Frontal cortex (tissue), 4 donors: ENCODE results near the gene EEF2K. TPM values are rescaled to one million over a fixed set of nuclear protein-coding genes. Genes with fewer than 3 reads are reported as not detected.
"Not testable (repeated sequence)": the region's sequence is repeated elsewhere in the genome, so short reads cannot be mapped to it uniquely, and the experiment has no call there.

Source experiments
- DNase-seq, 2 donors: peaks; one replicate each; pipeline ENCODE4 v3.0.0; 2012; ENCODE audit warnings: low spot score in 2 of 2
- FAIRE-seq: peaks from 2 replicates; lab custom pipeline; 2012; peaks lifted over from hg19 to GRCh38; lab: Jason Lieb, UNC
- total RNA-seq: library from RNA; depleted of rRNA; stranded (reverse); fragments of >200 nt; gene quantifications from one replicate; pipeline ENCODE4 v1.2.3, GENCODE V29; 2014
- donor health status: control.
- donor health status: control.
- donor health status: control.

EEF2K gene
- 9.8 TPM for total RNA-seq

DNA sequence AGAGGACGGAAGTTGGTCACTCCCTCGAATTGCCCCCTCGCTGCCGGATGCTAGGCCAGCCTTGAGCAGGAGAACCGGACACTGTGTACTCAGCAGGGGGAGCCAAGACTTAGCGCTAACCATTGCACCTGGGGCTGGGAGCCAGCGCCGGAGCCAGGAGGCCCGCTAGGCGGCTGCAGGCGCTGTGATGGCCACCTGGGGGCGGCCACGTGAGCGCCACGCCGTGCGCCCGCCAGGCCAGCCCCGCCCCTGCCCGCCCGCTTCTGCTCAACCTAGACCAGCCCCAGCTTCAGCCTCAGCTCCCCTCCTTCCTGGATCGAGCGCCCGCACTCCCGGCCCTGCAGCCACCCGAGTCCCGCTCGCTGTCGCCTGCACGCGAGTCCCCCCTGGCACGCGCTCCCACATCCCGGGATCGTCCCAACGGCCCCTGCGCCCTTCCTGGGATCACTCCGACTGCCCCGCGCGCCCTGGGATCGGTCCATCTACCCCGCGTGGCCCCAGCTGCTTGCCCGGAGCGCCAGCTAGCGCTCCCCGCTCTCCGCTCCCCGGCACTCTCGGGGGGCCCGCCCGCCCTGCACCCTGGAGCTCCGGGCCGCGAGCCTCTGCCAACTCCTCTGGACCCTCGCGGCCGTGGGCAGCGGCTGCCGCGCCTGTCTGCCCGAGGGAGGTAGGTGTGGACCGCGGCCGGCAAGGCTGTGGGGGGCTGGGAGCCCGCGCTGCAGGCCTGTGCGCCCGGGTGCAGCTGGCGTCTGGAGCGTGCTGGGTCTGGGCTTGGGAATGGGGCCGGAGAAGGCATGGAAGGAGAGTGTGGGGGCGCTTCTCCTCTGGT, at the start of gene EEF2K:
TSS of gene EEF2K (plus strand) at position 266 of the 829 bp plus-strand sequence. CDS start 19,452 bp downstream, outside the sequence.
- DNase-seq (peak; percentile 86 to 90), FAIRE-seq (no peak)

DNA sequence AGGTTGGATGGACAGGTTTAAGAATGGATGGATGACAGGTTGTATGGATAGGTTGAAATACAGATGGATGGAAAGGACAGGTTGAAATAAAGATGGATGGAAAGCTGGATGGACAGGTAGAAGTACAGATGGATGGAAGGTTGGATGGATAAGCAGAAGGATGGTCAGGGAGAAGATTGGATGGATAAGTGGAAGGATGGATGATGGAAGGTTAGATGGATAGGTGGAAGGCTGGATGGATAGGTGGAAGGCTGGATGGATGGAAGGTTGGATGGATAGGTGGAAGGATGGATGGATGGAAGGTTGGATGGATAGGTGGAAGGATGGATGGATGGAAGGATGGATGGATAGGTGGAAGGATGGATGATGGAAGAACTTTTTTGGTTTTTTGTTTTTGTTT, 44.7 kb upstream of the EEF2K start:
- no peak for FAIRE-seq
- no peak for DNase-seq

DNA sequence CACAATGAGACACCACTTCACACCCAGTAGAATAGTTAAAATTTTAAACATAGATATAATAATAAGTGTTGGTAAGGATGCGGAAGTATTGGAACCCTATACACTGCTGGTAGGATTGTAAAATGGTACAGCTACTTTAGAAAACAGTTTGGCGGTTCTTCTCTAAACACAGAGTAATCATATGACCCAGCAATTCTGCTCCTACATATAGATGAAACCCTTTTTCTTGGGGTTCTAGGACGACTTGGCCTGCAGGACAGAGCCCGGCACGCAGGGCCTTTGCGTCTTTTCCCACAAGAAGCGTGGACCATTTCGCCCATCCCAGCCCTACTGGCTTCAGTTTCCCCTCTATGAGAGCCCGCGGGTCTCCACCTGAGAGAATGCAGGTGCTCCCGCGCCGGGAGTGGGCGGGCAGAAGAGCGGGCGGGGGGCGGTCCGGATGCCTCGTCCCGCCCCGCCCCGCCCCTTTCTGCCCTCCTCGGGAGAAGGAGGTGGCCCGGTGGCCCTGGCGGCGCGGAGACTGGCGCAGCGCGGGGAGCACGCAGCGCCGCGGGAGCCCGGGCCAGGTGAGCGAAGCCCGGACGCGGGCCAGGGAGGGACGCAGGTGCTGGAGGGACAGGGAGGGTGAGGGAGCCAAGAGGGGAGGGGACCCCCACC, 44.0 kb upstream of the EEF2K start, which contains the start of gene SDR42E2:
TSS of gene SDR42E2 (plus strand) at position 508 of the 657 bp plus-strand sequence. CDS start 3,077 bp downstream, outside the sequence.
- DNase-seq (no peak), FAIRE-seq (no peak)

GRCh38 chr16:22162656-22163009, 43.4 kb upstream of the EEF2K start:
- DNase-seq = no peak
- no peak for FAIRE-seq

DNA sequence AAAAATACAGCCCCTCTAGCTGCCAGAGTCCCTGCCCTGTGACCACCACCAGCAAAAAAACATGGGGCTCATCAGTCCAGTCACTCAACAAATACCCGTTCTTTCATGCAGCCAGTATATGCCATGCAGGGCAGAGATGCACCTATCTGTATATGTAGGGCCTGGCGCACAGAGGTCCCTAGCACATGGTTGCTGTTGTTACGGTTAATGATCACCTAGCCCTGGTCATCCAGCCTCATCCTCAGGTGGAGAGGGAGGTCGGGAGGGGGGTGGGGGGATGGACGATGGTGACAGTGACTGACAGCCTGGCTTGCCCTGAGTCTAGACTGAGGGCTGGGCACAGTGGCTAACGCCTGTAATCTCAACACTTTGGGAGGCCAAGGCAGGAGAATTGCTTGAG, 42.3 kb upstream of the EEF2K start:
- FAIRE-seq = no peak
- DNase-seq = no peak

DNA sequence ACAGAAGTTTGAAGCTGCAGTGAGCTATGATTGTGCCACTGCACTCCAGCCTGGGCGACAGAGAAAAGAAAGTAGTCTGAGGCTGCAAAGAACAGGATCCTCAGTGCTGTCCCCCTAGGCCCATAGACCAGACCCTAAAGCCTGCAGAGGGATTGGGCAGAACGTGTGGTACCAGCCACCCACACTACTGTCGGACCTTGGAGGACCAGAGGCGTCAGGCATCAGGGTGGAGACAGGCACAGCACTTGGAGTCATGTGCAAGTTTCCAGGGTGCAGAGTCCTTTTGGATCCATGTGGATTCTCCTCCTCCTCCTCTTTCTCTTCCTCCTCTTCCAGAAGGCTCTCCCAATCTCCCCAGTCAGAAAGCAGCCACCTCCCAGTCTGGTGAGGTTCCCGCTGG, 41.6 kb upstream of the EEF2K start:
- FAIRE-seq (no peak), DNase-seq (no peak)

DNA sequence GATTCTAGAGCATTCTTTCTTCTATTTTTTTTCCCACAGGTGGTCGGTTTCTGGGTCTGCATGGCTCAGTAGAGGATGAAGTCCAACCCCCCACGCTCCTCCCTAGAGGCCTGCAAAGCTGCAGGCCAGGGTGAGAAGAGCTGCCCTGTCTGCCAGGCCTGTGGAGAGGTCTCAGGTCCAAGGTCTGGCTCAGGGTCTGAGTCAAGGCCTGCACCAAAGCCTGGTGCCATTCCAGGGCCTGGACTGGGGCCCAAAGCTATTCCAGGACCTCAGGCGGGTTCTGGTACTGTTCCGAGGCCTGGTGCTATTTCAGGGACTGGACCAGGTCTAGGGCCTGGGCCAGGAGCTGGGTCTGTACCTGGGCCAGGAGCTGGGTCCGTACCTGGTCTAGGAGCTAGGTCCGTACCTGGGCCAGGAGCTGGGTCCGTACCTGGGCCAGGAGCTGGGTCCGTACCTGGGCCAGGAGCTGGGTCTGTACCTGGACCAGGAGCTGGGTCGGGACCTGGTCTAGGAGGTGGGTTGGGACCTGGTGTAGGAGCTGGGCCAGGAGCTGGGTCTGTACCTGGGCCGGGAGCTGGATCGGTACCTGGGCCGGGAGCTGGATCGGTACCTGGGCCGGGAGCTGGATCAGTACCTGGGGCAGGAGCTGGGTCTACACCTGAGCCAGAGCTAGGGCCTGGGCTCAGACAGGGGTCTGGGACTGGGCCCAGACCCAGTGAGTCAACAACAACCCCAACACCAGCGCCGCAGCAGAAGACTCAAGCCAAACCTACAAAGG, 40.4 kb upstream of the EEF2K start:
- DNase-seq (no peak), FAIRE-seq (no peak)

GRCh38 chr16:22171953-22172352, 34.1 kb upstream of the EEF2K start:
- DNase-seq (no peak), FAIRE-seq (no peak)

- not testable (repeated sequence) for FAIRE-seq, DNase-seq
Measured at GRCh38 chr16:22172642-22173041, 33.4 kb upstream of the EEF2K start.

DNA sequence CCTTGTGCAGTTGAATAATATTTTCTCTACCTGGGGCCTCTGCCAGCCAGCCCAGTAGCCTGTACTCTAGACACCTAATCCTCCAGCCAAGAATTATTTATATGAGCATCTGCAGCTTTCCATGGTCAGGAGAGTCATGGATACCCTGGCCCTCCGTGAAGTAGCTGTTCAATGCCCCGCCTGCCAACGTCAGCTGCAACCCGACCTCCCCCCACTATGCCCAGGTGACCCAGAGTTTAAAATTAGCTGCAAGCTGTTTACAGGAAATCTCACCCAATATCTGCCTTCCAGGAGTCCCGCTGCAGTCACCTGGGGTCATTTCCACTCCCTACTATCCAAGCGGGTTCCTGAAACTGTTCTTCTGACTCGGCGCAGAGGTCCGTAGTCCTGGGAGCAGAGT, 31.4 kb upstream of the EEF2K start:
- FAIRE-seq = no peak
- DNase-seq = no peak

GRCh38 chr16:22177968-22178930, 27.8 kb upstream of the EEF2K start:
- FAIRE-seq = no peak
- no peak for DNase-seq

DNA sequence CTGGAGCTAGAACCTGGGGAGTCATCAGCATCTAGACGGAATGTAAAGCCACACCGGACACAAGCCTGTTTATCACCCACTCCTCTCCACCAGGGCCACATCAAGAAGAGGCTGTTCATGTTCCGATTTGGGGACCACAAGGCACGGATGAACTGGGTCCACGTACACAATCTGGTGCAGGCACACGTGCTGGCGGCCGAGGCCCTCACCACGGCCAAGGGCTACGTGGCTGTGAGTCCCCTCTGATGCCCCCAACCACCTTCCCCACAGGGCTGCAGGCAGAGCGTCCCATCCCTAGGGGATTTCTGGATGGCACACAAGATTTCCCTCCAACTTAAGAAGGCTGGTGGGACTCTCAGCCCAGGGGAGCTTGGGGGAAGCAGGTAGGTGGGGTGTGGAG, 24.7 kb upstream of the EEF2K start:
- DNase-seq (no peak), FAIRE-seq (no peak)

DNA sequence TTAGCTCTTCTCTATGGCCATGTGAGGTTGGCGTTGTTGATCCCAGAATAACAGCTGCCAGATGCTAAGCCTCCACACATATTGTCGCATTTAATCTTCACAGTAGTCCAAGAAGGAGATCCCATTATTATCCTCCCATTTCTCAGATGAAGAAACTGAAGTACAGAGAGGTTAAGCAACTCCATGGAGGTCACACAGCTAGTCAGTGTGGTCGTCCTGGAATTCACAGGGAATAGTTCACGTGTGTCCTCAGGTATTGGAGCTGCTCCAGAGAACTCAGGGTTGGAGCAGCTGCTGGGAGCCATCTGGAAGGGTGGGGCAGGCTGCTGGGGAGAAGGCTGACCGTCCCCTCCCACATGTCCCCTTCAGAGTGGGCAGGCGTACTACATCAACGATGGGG, 24.2 kb upstream of the EEF2K start:
- FAIRE-seq (no peak), DNase-seq (no peak)

- FAIRE-seq = no peak
- DNase-seq = no peak
Measured at GRCh38 chr16:22183335-22183734, 22.7 kb upstream of the EEF2K start.

DNA sequence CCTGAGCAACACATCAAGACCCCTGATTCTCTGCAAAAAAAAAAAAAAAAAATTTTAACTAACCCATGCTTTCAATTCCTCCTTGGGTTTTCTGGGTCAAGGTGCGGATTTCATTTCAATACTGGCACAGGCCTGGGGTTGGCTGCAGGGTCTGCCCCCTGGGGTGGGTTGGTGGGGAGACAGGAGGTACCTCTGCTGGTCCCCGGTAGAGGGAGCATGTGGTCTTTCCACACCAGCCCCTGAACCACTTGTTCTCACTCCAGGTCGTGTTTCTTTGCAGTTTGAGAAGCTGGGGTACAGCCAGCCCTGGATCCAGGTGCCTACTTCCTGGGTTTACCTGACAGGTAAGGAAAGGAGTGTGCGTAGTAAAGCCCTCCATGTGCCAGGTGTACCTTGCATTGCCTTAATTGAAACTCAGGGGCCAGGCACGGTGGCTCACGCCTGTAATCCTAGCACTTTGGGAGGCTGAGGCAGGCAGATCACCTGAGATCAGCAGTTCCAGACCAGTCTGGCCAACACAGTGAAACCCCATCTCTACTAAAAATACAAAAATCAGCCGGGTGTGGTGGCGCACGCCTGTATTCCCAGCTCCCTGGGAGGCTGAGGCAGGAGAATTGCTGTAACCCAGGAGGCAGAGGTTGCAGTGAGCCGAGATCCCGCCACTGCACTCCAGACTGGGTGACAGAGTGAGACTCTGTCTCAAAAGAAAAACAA, 22.0 kb upstream of the EEF2K start:
- no peak for FAIRE-seq
- DNase-seq = no peak

DNA sequence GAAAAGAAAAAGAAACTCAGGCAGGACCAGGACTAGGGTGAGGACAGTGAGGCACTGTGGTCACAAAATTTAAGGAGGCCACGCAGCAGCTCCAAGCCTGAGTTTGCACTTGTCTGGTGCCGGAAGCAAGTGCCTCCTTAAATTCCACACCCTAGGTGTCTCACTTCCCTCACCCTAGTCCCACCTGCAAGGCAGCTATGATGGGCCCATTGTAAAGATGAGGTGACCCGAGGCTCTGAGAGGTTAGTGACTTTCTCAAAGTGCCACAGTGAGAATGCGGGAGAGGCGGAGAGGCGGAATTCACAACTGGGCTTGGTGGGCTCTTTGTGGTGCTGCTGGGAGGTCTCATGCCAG, 21.5 kb upstream of the EEF2K start:
- no peak for FAIRE-seq
- no peak for DNase-seq

GRCh38 chr16:22186517-22186916, 19.6 kb upstream of the EEF2K start:
- no peak for FAIRE-seq
- no peak for DNase-seq

GRCh38 chr16:22188267-22188594, 17.8 kb upstream of the EEF2K start:
- FAIRE-seq = no peak
- no peak for DNase-seq
